OCI-LY1 (cell line): Measurements from ENCODE around the gene ACKR3.

Source experiments
- H2AFZ ChIP-seq: fragments of 200-600 bp; sonication (generic), shearing (Covaris generic); 2 replicates; pipeline ENCODE4 v1.6.0; 2014; ENCODE audit warnings: antibody characterized with exemption, mild to moderate bottlenecking, low read length
- H3F3A ChIP-seq: fragments of 200-600 bp; sonication (generic), shearing (Covaris generic); 2 replicates; pipeline ENCODE4 v1.6.0; 2014; ENCODE audit warnings: mild to moderate bottlenecking, antibody characterized with exemption, low read length, moderate library complexity; ENCODE audit not compliant: insufficient read depth
- H3K27ac ChIP-seq: fragments of 200-600 bp; sonication (generic); 2 replicates; pipeline ENCODE4 v1.5.1; 2014; ENCODE audit warnings: low read length, mixed run types, mild to moderate bottlenecking, low read depth; ENCODE audit not compliant: poor library complexity, severe bottlenecking
- H3K27me3 ChIP-seq: fragments of 200-600 bp; sonication (generic); 2 replicates; pipeline ENCODE4 v1.6.0; 2014; ENCODE audit warnings: antibody characterized with exemption, mild to moderate bottlenecking, low read length, moderate library complexity; ENCODE audit not compliant: insufficient read depth
- H3K36me3 ChIP-seq: fragments of 200-600 bp; sonication (generic); 2 replicates; pipeline ENCODE4 v1.6.1; 2014; ENCODE audit warnings: mild to moderate bottlenecking, antibody characterized with exemption, low read length, moderate library complexity, mixed read lengths; ENCODE audit not compliant: insufficient read depth
- H3K4me1 ChIP-seq: fragments of 200-600 bp; sonication (generic); 2 replicates; pipeline ENCODE4 v1.5.1; 2014; ENCODE audit warnings: mild to moderate bottlenecking, low read length, moderate library complexity; ENCODE audit not compliant: insufficient read depth, severe bottlenecking
- H3K4me2 ChIP-seq: fragments of 200-600 bp; sonication (generic), shearing (Covaris generic); 2 replicates; pipeline ENCODE4 v1.6.1; 2014; ENCODE audit warnings: low read length
- H3K4me3 ChIP-seq: fragments of 200-600 bp; sonication (generic); 2 replicates; pipeline ENCODE4 v1.5.1; 2014; ENCODE audit warnings: low read length, low read depth, mild to moderate bottlenecking, mixed read lengths; ENCODE audit not compliant: poor library complexity, severe bottlenecking
- H3K79me2 ChIP-seq: fragments of 200-600 bp; shearing (Covaris generic); 2 replicates; pipeline ENCODE4 v1.6.1; 2016; ENCODE audit warnings: mixed run types, low read length, mixed read lengths; ENCODE audit not compliant: insufficient read depth
- H3K9ac ChIP-seq: fragments of 200-600 bp; sonication (generic), shearing (Covaris generic); 2 replicates; pipeline ENCODE4 v1.6.1; 2014; ENCODE audit warnings: mild to moderate bottlenecking, low read length, mixed read lengths
- H3K9me2 ChIP-seq: fragments of 200-600 bp; sonication (generic), shearing (Covaris generic); 2 replicates; pipeline ENCODE4 v1.6.1; 2014; ENCODE audit warnings: low read depth, mild to moderate bottlenecking, low read length, mixed read lengths
- H3K9me3 ChIP-seq: fragments of 200-600 bp; shearing (Covaris generic); 2 replicates; pipeline ENCODE4 v1.6.1; 2014; ENCODE audit warnings: low read length, mixed read lengths
- H4K20me1 ChIP-seq: fragments of 200-600 bp; sonication (generic), shearing (Covaris generic); 2 replicates; pipeline ENCODE4 v1.6.0; 2016; ENCODE audit warnings: mild to moderate bottlenecking, low read length; ENCODE audit not compliant: insufficient read depth
- CTCF ChIP-seq: fragments of 200-600 bp; sonication (generic), shearing (Covaris generic); IDR thresholded peaks from 2 replicates; pipeline ENCODE4 v1.5.1; 2017; ENCODE audit warnings: mild to moderate bottlenecking, antibody characterized with exemption, low read length, moderate library complexity, mixed read lengths
- EZH2 ChIP-seq: fragments of 200-600 bp; sonication (generic), shearing (Covaris generic); IDR thresholded peaks from 2 replicates; pipeline ENCODE4 v1.8.0; 2017; ENCODE audit warnings: borderline replicate concordance, mixed run types, mild to moderate bottlenecking, antibody characterized with exemption, low read length, moderate library complexity, mixed read lengths

The ACKR3 gene

GRCh38 chr2:236578411-236578846, 8.8 kb downstream of the ACKR3 start:
- no peaks in the 10 kb centered on the region; the same call in 1 of the 2 replicates for H3K27me3 ChIP-seq
- H3K27ac ChIP-seq = no peak overlapping the region
- no peaks in the 10 kb centered on the region for H3F3A ChIP-seq
- no peaks in the 10 kb centered on the region for H3K79me2 ChIP-seq
- no peaks in the 10 kb centered on the region for H4K20me1 ChIP-seq
- no peaks in the 10 kb centered on the region for H3K9me2 ChIP-seq
- TF ChIP-seq EZH2 (no peak), CTCF (no peak)
- peaks cover 7% of the 10 kb centered on the region for H3K4me1 ChIP-seq
- H3K9ac ChIP-seq = no peak overlapping the region
- no peaks in the 10 kb centered on the region for H3K36me3 ChIP-seq
- H3K4me2 ChIP-seq = no peak overlapping the region
- H3K4me3 ChIP-seq = no peak overlapping the region
- no peaks in the 10 kb centered on the region for H3K9me3 ChIP-seq
- no peak overlapping the region for H2AFZ ChIP-seq

GRCh38 chr2:236579048-236579745, 9.6 kb downstream of the ACKR3 start:
- H3K4me2 ChIP-seq = no peak overlapping the region
- peaks cover 7% of the 10 kb centered on the region for H3K4me1 ChIP-seq
- no peak overlapping the region for H3K4me3 ChIP-seq
- no peaks in the 10 kb centered on the region for H3K36me3 ChIP-seq
- no peaks in the 10 kb centered on the region for H4K20me1 ChIP-seq
- TF ChIP-seq EZH2 (no peak), CTCF (no peak)
- no peak overlapping the region for H2AFZ ChIP-seq
- H3K27me3 ChIP-seq = no peaks in the 10 kb centered on the region; the same call in 1 of the 2 replicates
- H3K9ac ChIP-seq = no peak overlapping the region
- no peak overlapping the region for H3K27ac ChIP-seq
- H3F3A ChIP-seq = no peaks in the 10 kb centered on the region
- no peaks in the 10 kb centered on the region for H3K79me2 ChIP-seq
- H3K9me2 ChIP-seq = no peaks in the 10 kb centered on the region
- no peaks in the 10 kb centered on the region for H3K9me3 ChIP-seq

GRCh38 chr2:236579746-236580315, 10.2 kb downstream of the ACKR3 start:
- H3K9me2 ChIP-seq = no peaks in the 10 kb centered on the region
- no peaks in the 10 kb centered on the region; the same call in 1 of the 2 replicates for H3K27me3 ChIP-seq
- no peak overlapping the region for H3K4me3 ChIP-seq
- no peak overlapping the region for H2AFZ ChIP-seq
- H3K4me1 ChIP-seq = peaks cover 7% of the 10 kb centered on the region
- H4K20me1 ChIP-seq = no peaks in the 10 kb centered on the region
- no peak for TF ChIP-seq EZH2
- TF ChIP-seq CTCF = no peak
- H3F3A ChIP-seq = no peaks in the 10 kb centered on the region
- H3K27ac ChIP-seq = no peak overlapping the region
- H3K9ac ChIP-seq = no peak overlapping the region
- no peaks in the 10 kb centered on the region for H3K9me3 ChIP-seq
- H3K79me2 ChIP-seq = no peaks in the 10 kb centered on the region
- no peaks in the 10 kb centered on the region for H3K36me3 ChIP-seq
- no peak overlapping the region for H3K4me2 ChIP-seq
